HAP-1 (cell line): ENCODE results near the gene MICAL3.

Experiments
- DNase-seq, 2 experiments: peaks; one replicate each; pipeline ENCODE4 v3.0.0-alpha.2; 2016 to 2020; ENCODE audit warnings: low spot score in 2 of 2
- H3K27me3 ChIP-seq: fragments of 250-450 bp; sonication (Bioruptor Pico); 2 replicates; pipeline ENCODE4 v1.5.1; 2020; ENCODE audit warnings: low read depth, mild to moderate bottlenecking, moderate library complexity
- H3K36me3 ChIP-seq: fragments of 250-450 bp; sonication (Bioruptor Pico); replicated peaks from 2 replicates; pipeline ENCODE4 v1.5.1; 2020; ENCODE audit warnings: mild to moderate bottlenecking
- H3K4me1 ChIP-seq: fragments of 250-450 bp; sonication (Bioruptor Pico); 2 replicates; pipeline ENCODE4 v1.5.1; 2020; ENCODE audit warnings: mild to moderate bottlenecking
- H3K4me3 ChIP-seq: fragments of 250-450 bp; sonication (Bioruptor Pico); 2 replicates; pipeline ENCODE4 v1.5.1; 2020; ENCODE audit warnings: mild to moderate bottlenecking, moderate library complexity
- H3K9me3 ChIP-seq: fragments of 250-450 bp; sonication (Bioruptor Pico); 2 replicates; pipeline ENCODE4 v1.5.1; 2020; ENCODE audit warnings: mild to moderate bottlenecking, moderate library complexity
- in situ Hi-C: fragments of 300-500 bp; cut with MboI; formaldehyde crosslinking; loops from 3 replicates; pipeline ENCODE4 v1.14.3; 2020; ENCODE audit warnings: low sequenced_read_pairs, inconsistent platforms, mixed read lengths

MICAL3 gene

DNA sequence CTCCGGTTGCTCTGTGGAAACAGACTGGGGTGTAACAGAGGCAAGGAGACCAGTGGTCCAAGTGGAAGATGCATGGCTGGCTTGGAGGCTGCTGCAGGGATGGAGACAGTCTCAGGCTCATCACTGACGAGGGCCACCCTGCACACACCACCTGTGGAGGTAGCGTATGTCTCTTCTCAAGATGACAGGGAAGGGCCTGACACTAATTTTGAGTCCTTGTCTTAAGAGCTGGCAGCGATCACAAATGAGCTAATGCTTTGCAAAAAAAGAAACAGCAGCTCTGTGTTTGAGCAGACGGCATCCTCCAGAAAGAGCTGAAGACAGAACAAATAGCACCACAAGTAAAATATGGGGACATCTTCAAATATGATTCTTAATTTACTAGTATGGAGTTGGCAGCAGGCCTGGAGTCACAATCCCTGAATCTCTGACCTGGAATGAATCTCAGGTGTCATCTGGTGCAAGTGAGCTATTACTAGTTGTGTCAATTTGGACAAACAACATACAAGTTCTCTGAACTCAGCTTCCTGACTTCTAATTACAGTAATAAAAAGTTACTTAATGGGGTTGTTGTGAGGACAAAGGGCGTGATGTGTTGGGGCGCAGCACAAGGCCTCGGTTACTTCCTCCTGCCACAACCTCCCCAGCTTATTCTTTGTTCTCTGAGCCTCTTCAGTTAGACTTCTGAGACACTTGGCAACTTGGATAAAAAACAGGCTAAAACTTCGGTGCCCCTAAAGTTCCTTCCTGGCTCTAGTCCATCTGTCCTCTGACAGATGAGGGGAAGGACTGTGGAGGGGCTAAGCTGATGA, 154.9 kb downstream of the MICAL3 start:
- no peaks in the 10 kb centered on the region for H3K9me3 ChIP-seq
- H3K27me3 ChIP-seq = no peaks in the 10 kb centered on the region
- H3K4me1 ChIP-seq = no peaks in the 10 kb centered on the region
- in situ Hi-C loops = no loop called here
- no peak for DNase-seq
- H3K36me3 ChIP-seq = peaks cover 35% of the 10 kb centered on the region
- H3K4me3 ChIP-seq = no peak overlapping the region

DNA sequence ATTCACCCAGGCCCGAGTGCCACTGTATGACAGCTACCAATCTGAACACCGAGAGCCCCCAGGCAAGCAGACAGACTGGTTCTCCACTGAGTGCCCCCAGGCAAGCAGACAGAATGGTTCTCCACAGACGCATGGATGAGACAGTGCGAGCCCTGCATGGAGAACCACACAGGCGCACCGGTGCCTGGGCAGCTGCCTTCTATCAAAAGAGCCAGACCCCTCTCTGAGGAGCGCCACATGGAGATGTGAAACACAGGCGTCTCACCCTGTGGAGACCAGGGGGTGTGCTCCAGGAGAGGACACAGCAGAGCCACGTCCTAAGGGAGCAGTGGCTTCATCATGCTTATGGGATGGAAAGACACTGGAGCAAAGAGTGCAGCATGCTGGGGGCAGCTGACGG, 155.6 kb downstream of the MICAL3 start:
- DNase-seq = no peak
- Histone ChIP-seq H3K9me3 (no peaks in the 10 kb centered on the region), H3K4me3 (no peak overlapping the region), H3K4me1 (no peaks in the 10 kb centered on the region), H3K27me3 (no peaks in the 10 kb centered on the region), H3K36me3 (peaks cover 42% of the 10 kb centered on the region)
- in situ Hi-C loops = no loop called here

DNA sequence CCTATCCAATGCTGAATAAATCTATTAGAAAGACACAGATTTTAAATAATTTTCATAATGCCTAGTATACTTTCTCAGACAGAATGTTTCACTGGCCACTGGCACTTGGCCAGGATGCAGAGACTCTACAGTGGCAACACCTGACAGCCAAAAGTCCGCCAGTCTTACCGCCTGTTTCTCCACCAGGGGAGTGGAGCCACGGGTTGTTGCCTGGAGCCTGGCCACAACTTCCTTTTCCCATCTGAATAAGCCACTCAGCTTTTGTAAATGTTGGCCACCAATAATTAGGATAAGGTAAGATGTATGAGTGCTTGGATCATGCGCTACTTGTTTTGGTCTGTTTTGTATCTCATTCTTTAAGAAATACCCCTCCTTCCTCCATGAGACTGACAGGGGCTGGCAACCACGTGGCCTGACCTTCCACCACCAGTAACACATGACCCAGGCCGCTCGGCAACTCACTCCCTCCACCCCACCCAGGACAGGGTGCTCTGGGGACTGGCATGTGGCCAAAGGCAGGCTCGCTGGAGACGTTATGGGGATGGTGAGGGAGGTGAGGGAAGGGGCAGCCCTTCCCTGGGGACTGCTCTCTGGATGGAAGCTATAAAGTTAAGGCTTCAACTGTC, 157.1 kb downstream of the MICAL3 start:
- H3K9me3 ChIP-seq = no peaks in the 10 kb centered on the region
- no peaks in the 10 kb centered on the region for H3K27me3 ChIP-seq
- no peak overlapping the region for H3K4me3 ChIP-seq
- no peak for DNase-seq
- in situ Hi-C loops = no loop called here
- H3K36me3 ChIP-seq = peaks cover 44% of the 10 kb centered on the region
- H3K4me1 ChIP-seq = no peaks in the 10 kb centered on the region

DNA sequence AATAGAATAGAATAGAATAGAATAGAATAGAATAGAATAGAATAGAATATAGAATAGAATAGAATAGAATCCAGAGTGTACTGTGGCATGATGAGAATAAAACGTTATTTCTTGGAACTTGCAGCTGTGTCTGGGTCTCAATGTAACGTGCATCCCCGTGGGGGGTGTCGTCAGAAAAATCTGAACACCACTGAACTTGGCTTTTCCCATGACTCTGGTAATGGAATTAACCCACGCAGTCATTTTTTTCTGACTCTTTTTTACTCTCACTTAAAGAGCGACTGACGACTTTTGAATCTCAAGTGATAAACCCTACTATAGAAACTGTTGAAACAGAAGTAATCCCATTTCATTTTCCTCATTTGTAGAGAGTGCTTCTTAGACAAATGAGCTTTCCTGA, 157.7 kb downstream of the MICAL3 start:
- H3K36me3 ChIP-seq = peaks cover 41% of the 10 kb centered on the region

DNA sequence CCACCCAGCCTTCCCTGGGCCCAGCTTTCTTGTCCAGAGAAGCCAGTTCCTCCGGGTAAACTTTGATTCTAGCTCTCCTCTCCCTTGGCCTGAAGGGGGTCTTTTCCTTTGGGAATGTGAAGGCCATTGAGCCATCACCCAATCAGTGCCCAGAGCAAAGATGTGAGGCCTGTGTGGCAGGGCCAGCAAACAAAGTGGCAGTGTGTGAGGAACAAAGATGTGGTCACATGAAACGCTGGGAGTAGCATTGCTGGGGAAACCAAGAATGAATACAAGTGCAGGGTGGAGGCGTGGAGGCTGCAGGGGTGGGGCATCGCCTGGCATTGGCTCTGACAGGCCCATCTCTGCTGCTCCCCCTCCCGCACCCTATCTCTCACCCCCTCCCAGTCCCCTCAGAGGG, 158.2 kb downstream of the MICAL3 start:
- DNase-seq = no peak
- Histone ChIP-seq H3K36me3 (peaks cover 37% of the 10 kb centered on the region), H3K4me3 (no peak overlapping the region), H3K27me3 (no peaks in the 10 kb centered on the region), H3K4me1 (no peaks in the 10 kb centered on the region), H3K9me3 (no peaks in the 10 kb centered on the region)
- in situ Hi-C loops = no loop called here

More for the DNA sequence above, 157.7 kb downstream of the MICAL3 start:
- Histone ChIP-seq H3K27me3 (no peaks in the 10 kb centered on the region), H3K4me1 (no peaks in the 10 kb centered on the region), H3K9me3 (no peaks in the 10 kb centered on the region), H3K4me3 (no peak overlapping the region)
- in situ Hi-C loops = no loop called here
- no peak for DNase-seq

DNA sequence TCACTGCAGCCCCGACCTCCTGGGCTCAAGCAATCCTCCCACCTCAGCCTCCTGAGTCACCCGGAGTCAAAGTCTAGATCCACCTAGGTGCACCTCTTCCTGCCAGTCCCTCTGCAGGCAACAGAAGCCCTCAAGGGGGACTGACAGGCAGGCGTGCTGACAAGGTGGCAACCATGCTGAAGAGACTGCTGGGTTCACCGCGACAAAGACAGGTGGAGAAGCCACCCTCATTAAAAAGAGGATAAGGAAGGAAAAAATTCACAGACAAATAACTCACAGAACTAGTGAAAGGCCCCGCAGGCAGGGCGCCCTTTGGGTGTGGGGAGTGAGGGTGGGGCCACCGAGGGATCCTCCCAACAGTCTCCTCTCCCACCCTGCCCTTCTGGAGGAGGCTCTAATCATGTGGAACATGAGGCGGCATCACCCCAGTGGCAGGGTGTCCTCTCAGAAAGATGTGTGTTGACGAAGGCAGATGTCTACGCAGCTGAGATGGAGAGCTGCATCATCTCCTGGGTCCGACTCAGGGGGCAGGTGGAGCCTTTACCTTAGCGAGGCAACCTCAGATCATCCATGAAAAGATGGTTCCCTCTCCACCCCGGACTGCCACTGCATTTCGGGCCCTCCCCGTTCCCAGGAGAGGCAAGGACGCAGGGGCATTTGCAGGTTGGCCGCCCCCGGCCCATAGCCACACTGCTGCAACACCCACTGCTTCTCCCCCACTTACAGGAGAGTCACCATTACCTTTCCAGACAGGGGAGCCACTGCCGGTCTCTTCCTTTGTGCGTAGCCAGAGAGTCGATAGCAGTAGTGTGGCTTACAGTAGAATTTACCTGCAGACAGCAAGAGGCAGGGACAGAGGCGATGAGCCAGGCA, 158.9 kb downstream of the MICAL3 start:
- H3K4me1 ChIP-seq = no peaks in the 10 kb centered on the region
- peaks cover 40% of the 10 kb centered on the region for H3K36me3 ChIP-seq
- no peak for DNase-seq
- H3K27me3 ChIP-seq = no peaks in the 10 kb centered on the region
- no peaks in the 10 kb centered on the region for H3K9me3 ChIP-seq
- in situ Hi-C loops = no loop called here
- H3K4me3 ChIP-seq = no peak overlapping the region

DNA sequence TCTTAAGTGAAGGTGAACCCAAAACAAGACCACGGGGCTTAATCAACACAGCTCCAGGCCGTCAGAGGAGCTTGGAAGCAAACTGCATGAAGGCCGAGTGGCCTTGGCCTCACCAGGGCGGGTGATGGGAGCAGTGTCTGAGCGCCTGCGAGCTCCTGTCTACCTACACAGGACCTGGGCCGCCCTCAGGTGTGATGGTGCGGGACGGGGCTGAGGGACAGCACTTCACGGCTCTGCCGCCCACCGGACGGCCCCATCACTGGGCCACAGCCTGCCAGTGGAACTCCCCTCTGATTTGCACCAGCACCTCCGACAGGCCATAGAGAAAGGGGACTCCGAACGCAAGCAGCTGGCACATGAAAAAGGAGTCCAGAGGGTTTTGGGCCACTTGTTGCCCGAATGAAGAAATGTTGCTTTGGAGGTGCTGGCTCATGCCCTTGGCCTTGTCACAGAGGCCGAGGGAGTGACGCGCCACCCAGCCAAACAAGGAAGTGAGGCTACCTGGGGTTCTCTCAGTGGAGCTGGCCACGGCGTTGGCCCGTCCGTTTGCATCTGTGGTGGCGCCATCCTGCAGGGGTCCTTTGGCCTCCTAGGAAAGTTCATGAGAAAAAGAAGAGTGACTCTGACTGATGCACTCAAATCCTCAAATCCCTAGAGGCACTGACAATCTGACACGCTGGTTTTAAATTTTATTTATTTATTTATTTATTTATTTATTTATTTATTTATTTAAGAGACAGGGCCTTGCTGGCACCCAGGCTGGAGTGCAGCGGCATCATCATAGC, 159.8 kb downstream of the MICAL3 start:
- Histone ChIP-seq H3K27me3 (no peaks in the 10 kb centered on the region), H3K36me3 (peaks cover 40% of the 10 kb centered on the region), H3K9me3 (no peaks in the 10 kb centered on the region), H3K4me3 (no peak overlapping the region), H3K4me1 (no peaks in the 10 kb centered on the region)
- no peak for DNase-seq
- in situ Hi-C loops = no loop called here

DNA sequence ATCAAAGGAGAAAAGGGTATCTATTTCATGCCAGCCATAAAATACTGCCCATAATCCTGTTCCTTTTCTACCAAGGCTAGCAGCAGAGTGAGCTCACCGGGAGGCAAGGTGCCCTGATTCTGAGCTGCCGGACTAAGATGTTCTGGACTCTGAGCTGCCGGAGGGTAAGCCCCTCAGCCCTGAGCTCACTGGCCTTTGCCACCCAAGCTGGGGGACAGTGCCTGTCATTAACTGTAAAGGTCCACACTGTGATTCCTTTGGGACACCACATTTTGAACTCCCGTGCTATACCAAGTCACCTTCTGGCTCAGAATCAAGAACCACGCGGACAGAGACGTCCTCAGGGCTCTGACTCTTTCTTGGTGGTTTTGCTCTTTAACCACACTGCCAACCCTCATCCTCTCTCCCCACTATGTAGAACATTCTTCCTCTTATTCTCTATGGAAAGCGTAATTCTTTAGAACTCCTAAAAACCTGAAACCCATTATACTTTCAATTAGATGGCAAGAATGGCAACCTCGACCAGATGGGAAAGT, 161.6 kb downstream of the MICAL3 start:
- Histone ChIP-seq H3K36me3 (peaks cover 31% of the 10 kb centered on the region), H3K9me3 (no peaks in the 10 kb centered on the region), H3K4me1 (no peaks in the 10 kb centered on the region), H3K4me3 (no peak overlapping the region), H3K27me3 (no peaks in the 10 kb centered on the region)
- DNase-seq = no peak
- in situ Hi-C loops = no loop called here

DNA sequence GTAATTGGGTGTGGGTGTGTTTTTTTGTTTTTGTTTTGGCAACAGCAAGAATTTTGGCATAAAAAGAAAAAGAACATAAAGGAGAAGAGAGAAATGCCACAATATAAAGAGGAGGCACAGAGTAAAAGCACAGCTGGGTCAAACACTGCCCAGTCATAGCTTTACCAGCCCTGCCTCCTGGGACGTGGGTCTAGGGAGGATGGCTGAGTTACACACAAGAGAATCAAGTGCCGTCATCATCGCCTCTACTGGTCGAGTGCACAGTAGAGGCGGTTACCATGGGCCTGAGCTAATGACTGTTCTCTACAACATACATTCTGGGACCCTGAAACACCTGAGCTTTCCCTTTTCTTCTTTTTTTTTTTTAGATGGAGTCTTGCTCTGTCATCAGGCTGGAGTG, 162.5 kb downstream of the MICAL3 start:
- in situ Hi-C loops = no loop called here
- H3K4me3 ChIP-seq = no peak overlapping the region

DNA sequence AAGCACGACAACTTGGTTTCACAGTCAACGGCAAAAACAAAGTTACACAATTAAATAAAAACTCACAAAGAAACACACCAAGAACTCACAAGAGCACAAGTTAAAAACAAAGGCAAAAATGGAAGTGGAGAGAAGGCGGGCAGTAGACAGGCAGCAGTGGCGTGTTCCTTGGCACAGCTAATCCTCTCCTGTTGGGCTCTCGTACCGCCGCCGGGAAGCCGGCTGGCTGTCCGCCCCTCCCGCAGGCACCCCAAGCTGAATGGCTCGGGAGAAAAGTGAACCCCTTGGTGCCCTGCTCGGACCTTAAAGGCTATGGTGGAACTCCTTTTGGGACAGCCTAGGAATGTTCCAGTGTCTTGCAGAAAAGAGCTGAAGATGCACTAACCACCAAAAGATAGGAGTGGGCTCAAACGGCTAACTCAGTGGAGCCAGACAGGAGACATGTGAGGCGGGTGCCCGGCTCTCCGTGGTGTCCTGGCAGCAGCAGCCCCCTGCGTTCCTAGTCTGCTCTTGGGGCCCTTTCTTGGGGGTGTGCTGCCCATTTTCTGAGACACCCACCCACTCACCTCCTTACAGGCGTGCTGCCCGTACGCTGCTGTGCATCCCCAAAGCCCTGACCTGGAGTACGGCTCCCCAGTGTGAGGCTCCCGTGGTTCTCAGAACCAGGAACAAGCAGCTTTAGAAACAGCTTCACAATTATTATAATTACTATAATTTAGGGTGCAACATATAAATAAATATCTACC, 164.0 kb downstream of the MICAL3 start:
- no peaks in the 10 kb centered on the region for H3K27me3 ChIP-seq
- H3K4me3 ChIP-seq = no peak overlapping the region
- H3K4me1 ChIP-seq = no peaks in the 10 kb centered on the region
- no peak for DNase-seq
- H3K9me3 ChIP-seq = no peaks in the 10 kb centered on the region
- in situ Hi-C loops = no loop called here
- H3K36me3 ChIP-seq = peaks cover 26% of the 10 kb centered on the region

More for the DNA sequence above, 162.5 kb downstream of the MICAL3 start:
- Histone ChIP-seq H3K36me3 (peaks cover 31% of the 10 kb centered on the region), H3K4me1 (no peaks in the 10 kb centered on the region), H3K9me3 (no peaks in the 10 kb centered on the region), H3K27me3 (no peaks in the 10 kb centered on the region)
- DNase-seq = no peak

DNA sequence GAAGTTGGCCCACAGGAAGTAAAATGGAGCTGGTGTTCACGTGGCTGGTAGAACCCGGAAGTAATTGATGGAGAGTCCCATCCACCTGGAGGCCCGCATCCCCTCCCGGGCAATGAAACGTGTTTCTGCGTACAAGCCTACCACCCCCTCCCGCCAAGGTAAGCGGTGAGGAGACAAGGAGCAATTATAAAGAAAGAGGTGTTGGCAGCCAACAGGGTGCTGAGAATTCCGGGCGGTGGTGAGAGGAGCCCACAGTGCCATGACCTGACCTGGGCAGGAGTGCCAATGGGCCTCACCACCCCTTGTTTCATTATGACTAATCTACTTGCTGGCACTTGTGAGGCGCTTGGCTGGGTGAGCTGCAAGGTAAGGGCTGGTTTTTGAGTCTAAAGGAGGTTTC, 166.3 kb downstream of the MICAL3 start:
- Histone ChIP-seq H3K4me3 (no peak overlapping the region), H3K36me3 (peaks cover 4% of the 10 kb centered on the region; the same call in 1 of the 2 replicates), H3K9me3 (no peaks in the 10 kb centered on the region), H3K4me1 (no peaks in the 10 kb centered on the region), H3K27me3 (no peaks in the 10 kb centered on the region)
- DNase-seq = no peak
- in situ Hi-C loops = no loop called here

DNA sequence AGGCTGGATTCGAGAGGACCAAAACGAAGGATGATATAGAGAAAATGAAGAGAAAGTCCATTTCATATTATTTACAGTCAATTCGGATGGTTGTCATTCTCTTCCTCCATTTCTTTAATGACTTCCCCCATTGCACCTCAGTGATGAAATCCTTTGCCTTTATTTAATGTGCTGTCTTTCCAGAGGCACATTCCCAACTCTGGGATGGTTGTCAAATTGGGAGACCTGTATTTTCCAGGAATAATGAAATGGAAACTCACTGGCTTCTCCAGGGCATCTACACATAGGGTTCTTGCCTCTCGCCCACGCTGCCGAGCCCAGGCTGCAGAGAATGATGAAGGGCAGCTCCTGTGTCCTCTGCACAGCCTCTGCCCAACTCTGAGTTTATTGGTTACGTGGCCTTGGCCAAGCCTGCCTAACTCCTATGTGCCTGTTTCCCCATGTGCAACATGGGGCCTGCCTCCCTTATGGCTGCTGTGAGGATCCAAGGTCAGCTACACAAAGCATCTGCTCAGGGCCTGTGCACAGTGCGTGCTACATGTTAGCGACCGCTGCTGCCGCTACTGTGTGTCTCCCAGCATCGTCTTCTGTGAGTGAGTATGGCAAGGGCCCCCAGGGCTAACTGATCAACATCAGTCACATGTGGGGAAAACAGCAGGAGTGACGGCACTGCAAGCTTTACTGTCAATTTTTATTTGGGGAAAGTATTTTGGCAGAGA, 168.6 kb downstream of the MICAL3 start:
- Histone ChIP-seq H3K4me3 (no peak overlapping the region), H3K36me3 (no peaks in the 10 kb centered on the region; the same call in 1 of the 2 replicates), H3K9me3 (no peaks in the 10 kb centered on the region), H3K27me3 (no peaks in the 10 kb centered on the region), H3K4me1 (no peaks in the 10 kb centered on the region)
- DNase-seq = no peak
- in situ Hi-C loops = no loop called here
